ENCODE results near the gene KCNF1.

Gene KCNF1

GRCh38 chr2:10932345-10933151, 20.8 kb downstream of the KCNF1 start:
- Histone ChIP-seq H3K27me3 (ENCODE audit: control insufficient read depth, low read length) (peaks cover 13% of the 10 kb centered on the region), H3K9me3 (ENCODE audit: control insufficient read depth, insufficient read depth, low read length) (no peaks in the 10 kb centered on the region), H3K9me2 (replicated peaks; ENCODE audit: control insufficient read depth, low read length) (no peaks in the 10 kb centered on the region), H3K79me2 (ENCODE audit: control insufficient read depth, low read length) (no peaks in the 10 kb centered on the region), H3F3A (ENCODE audit: control insufficient read depth, insufficient read depth) (no peaks in the 10 kb centered on the region), H3K36me3 (ENCODE audit: control insufficient read depth, low read length) (no peaks in the 10 kb centered on the region), H3K4me3 (ENCODE audit: low read length) (no peak overlapping the region), H4K20me1 (ENCODE audit: control insufficient read depth, insufficient read depth, low read depth, low read length) (no peaks in the 10 kb centered on the region), H3K27ac (ENCODE audit: low read depth, low read length) (no peak overlapping the region), H3K4me1 (ENCODE audit: control insufficient read depth, low read length) (peaks cover 7% of the 10 kb centered on the region; the same call in 1 of the 2 replicates), H3K4me2 (ENCODE audit: low read length) (no peak overlapping the region)
- TF ChIP-seq CTCF (IDR thresholded peaks at IDR 0.05; ENCODE audit: low read depth, low read length, poor library complexity, severe bottlenecking), result no peak
- TF ChIP-seq EZH2phosphoT487 (IDR thresholded peaks at IDR 0.05; ENCODE audit: borderline replicate concordance, low read length), result no peak

GRCh38 chr2:10933700-10934225, 22.0 kb downstream of the KCNF1 start:
- H3K9me2 ChIP-seq (replicated peaks; ENCODE audit: control insufficient read depth, low read length), result no peaks in the 10 kb centered on the region
- no peak overlapping the region for H3K4me3 ChIP-seq (ENCODE audit: low read length)
- H3K27me3 ChIP-seq (ENCODE audit: control insufficient read depth, low read length), result peaks cover 13% of the 10 kb centered on the region
- H3K4me1 ChIP-seq (ENCODE audit: control insufficient read depth, low read length), result peaks cover 7% of the 10 kb centered on the region; the same call in 1 of the 2 replicates
- peaks cover under 1% of the 10 kb centered on the region for H3K9me3 ChIP-seq (ENCODE audit: control insufficient read depth, insufficient read depth, low read length)
- TF ChIP-seq CTCF (IDR thresholded peaks at IDR 0.05; ENCODE audit: low read depth, low read length, poor library complexity, severe bottlenecking), result no peak
- TF ChIP-seq EZH2phosphoT487 (IDR thresholded peaks at IDR 0.05; ENCODE audit: borderline replicate concordance, low read length), result no peak
- no peaks in the 10 kb centered on the region for H3F3A ChIP-seq (ENCODE audit: control insufficient read depth, insufficient read depth)
- no peak overlapping the region for H3K4me2 ChIP-seq (ENCODE audit: low read length)
- no peaks in the 10 kb centered on the region for H3K36me3 ChIP-seq (ENCODE audit: control insufficient read depth, low read length)
- no peaks in the 10 kb centered on the region for H4K20me1 ChIP-seq (ENCODE audit: control insufficient read depth, insufficient read depth, low read depth, low read length)
- no peak overlapping the region for H3K27ac ChIP-seq (ENCODE audit: low read depth, low read length)
- no peaks in the 10 kb centered on the region for H3K79me2 ChIP-seq (ENCODE audit: control insufficient read depth, low read length)

GRCh38 chr2:10934308-10934978, 22.7 kb downstream of the KCNF1 start:
- no peaks in the 10 kb centered on the region for H3K79me2 ChIP-seq (ENCODE audit: control insufficient read depth, low read length)
- H3K4me1 ChIP-seq (ENCODE audit: control insufficient read depth, low read length), result peaks cover 7% of the 10 kb centered on the region; the same call in 1 of the 2 replicates

More at GRCh38 chr2:10934308-10934978, 22.7 kb downstream of the KCNF1 start:
- Histone ChIP-seq H3K36me3 (ENCODE audit: control insufficient read depth, low read length) (no peaks in the 10 kb centered on the region), H3K4me3 (ENCODE audit: low read length) (no peak overlapping the region), H3K27me3 (ENCODE audit: control insufficient read depth, low read length) (peaks cover 6% of the 10 kb centered on the region), H3K9me3 (ENCODE audit: control insufficient read depth, insufficient read depth, low read length) (peaks cover 8% of the 10 kb centered on the region), H4K20me1 (ENCODE audit: control insufficient read depth, insufficient read depth, low read depth, low read length) (no peaks in the 10 kb centered on the region), H3K4me2 (ENCODE audit: low read length) (no peak overlapping the region), H3K27ac (ENCODE audit: low read depth, low read length) (no peak overlapping the region), H3F3A (ENCODE audit: control insufficient read depth, insufficient read depth) (no peaks in the 10 kb centered on the region), H3K9me2 (replicated peaks; ENCODE audit: control insufficient read depth, low read length) (no peaks in the 10 kb centered on the region)
- TF ChIP-seq EZH2phosphoT487 (IDR thresholded peaks at IDR 0.05; ENCODE audit: borderline replicate concordance, low read length) (no peak), CTCF (IDR thresholded peaks at IDR 0.05; ENCODE audit: low read depth, low read length, poor library complexity, severe bottlenecking) (no peak)
